ENCODE results near the gene SYMPK.

The SYMPK gene

GRCh38 chr19:45863840-45864628 lies 1.1 kb upstream of the SYMPK start, which contains the start of gene FOXA3:
Gene FOXA3, plus strand, starts transcription at chr19:45864326. Its CDS starts 131 bp downstream, at chr19:45864457.
- DNase-seq (ENCODE audit: low spot score): peak; percentile 95
- peak; percentile 62 for TF ChIP-seq CTCF (IDR thresholded peaks at IDR 0.05; ENCODE audit: extremely low read depth, missing control alignments)

- TF ChIP-seq CTCF (IDR thresholded peaks at IDR 0.05; ENCODE audit: extremely low read depth, missing control alignments): no peak
- no peak for DNase-seq (ENCODE audit: low spot score)
Measured at GRCh38 chr19:45863335-45863839, 440 bp upstream of the SYMPK start.

GRCh38 chr19:45862271-45862563 lies 730 bp downstream of the SYMPK start:
- TF ChIP-seq CTCF (IDR thresholded peaks at IDR 0.05; ENCODE audit: extremely low read depth, missing control alignments): no peak
- no peak for DNase-seq (ENCODE audit: low spot score)

- no peak for DNase-seq (ENCODE audit: low spot score)
Measured at GRCh38 chr19:45860359-45861259, 2.3 kb downstream of the SYMPK start.

GRCh38 chr19:45854167-45854778 lies 8.7 kb downstream of the SYMPK start:
- TF ChIP-seq CTCF (IDR thresholded peaks at IDR 0.05; ENCODE audit: extremely low read depth, missing control alignments): no peak
- no peak for DNase-seq (ENCODE audit: low spot score)

More at GRCh38 chr19:45860359-45861259, 2.3 kb downstream of the SYMPK start:
- TF ChIP-seq CTCF (IDR thresholded peaks at IDR 0.05; ENCODE audit: extremely low read depth, missing control alignments): no peak

GRCh38 chr19:45852983-45853382 lies 10.0 kb downstream of the SYMPK start:
- TF ChIP-seq CTCF (IDR thresholded peaks at IDR 0.05; ENCODE audit: extremely low read depth, missing control alignments): no peak
- no peak for DNase-seq (ENCODE audit: low spot score)
